TTC549 (cell line): ENCODE measurements around the gene PDE11A.
A peak's percentile ranks its signal among the peaks of the same experiment; 100 is the strongest.
"Not testable (repeated sequence)": the region's sequence is repeated elsewhere in the genome, so short reads cannot be mapped to it uniquely, and the experiment has no call there.

Experiments
- FAIRE-seq: peaks from 2 replicates; lab custom pipeline; 2012; peaks lifted over from hg19 to GRCh38; lab: Jason Lieb, UNC

The PDE11A gene

DNA sequence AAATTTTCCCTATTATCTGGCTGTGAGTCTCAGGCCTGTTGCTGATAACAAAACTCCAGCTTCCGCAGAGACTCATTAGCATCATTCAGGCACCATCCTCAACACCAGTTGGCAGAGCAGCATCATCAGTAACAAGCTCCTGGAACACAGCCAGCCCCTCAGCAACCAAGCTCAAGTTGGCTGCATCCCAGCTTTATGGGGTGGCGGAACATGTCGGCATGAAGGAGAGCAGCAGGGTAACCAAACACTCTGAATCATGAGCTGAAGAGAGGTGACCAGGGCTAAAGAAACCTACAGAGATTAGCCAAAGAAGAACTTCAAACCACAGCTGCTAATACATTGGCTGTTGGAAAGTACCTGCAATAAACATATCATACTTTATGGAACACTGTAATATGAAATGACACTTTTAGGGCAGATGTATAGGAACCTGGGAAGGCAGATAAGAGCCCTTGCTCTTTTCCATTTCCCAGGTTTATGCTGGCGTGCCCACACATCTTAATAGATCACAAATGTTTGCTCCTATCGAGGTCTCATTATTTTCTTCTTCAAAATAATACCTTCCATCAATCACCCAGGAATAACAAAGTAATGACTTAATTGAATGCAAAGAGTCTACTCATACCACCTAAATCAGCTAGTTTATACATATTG, 63.8 kb downstream of the PDE11A start:
- no peak for FAIRE-seq

DNA sequence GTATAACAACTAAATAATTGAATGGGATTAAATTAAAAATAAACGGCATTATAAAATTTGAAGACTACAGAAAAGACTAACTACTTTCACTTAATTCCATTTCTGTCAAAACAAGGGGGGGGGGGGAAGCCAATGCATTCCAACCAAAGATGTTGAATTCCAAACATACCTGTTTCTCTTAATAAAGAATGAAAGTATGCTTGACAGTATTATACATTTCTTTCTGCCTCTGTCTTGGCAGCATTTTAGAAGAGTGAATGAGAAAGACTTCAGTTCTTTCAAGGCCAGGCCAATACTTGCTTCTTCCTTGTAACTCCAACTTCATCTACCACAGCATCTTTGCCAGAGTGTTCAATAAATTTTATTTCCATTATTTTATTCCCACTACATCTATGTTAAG, 65.9 kb downstream of the PDE11A start:
- FAIRE-seq = no peak

DNA sequence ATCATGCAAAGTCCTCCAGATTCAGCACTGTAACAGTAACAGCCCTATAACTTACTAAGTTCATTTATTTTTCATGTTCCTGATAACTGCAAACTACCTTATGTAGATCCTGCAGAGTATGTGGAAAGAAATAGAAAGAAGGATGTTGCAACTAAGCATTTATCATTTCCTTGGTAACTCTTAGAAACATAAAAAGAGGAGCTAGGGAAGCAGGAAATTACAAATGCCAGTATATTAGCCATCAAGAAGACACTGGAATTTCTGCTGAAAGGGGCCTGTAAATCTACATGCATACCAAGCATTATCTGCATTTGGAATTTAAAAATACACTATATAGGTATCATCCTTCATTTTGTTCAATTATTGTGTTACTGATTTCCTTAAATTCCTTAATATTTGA, 66.8 kb downstream of the PDE11A start:
- no peak for FAIRE-seq

DNA sequence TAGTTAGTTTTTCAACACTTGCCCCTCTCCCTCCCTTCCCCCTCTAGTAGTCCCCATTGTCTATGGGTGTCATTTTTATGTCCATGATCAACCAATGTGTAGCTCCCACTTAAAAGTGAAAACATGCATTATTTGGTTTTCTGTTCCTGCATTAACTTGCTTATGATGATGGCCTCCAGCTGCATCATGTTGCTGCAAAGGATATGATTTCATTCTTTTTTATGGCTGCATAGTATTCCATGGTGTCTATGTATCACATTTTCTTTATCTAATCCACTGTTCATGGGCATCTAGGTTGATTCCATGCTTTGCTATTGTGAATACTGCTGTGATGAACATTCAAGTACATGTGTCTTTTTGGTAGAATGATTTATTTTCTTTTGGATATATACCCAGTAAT, 70.5 kb downstream of the PDE11A start:
- no peak for FAIRE-seq

DNA sequence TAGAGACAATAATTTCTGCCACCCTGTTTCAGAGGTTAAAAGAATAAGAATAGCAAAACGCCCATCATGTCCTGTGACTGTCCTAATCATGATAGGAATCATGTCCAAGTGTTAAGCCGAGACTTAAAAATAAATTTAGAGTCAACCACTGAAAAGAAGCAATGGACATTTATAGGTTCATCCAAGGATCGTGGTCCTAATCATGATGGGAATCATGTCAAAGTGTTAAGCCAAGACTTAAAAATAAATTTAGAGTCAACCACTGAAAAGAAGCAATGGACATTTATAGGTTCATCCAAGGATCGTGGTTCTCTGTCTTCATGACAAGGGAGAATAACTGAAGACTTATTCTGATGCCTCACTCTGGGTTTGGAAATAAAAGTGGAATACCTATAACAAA, 73.6 kb downstream of the PDE11A start:
- FAIRE-seq = no peak

DNA sequence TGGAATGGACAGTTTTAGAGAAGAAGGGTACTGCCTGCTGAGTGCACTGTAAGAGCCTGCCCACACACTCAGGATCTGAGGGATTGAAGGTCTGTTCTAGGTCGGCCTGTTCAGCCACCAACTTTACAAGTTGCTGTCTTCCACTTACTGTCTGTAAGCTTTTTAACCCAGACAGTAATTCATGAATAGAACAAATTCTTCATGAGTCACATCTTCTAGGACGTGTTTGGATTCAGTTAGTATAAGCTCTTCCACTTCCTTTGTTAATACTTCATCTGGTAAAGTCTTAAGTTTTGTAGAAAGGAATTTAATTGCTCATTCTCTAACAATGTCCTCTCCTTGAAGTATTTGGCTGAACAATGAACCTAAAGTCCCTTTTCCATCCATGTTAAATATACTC, 74.6 kb downstream of the PDE11A start:
- no peak for FAIRE-seq

DNA sequence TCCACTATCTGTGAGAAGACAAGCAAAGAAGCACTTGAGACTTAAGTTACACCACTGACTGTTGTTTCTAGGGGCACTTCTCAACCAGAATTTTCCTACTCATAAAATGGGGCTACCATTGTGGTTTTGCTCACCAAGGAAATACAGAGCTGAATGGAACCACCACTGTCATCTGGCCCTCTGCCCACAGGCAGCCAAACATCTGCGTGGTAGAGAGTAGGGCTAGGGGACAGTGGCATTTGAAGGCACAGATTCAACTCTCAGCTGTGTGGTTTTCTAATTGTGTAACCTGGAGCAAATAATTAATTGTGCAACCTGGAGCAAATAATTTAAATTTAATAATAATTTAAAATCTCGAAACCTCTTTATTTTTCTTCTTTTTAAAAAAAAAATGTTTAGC, 79.6 kb downstream of the PDE11A start:
- FAIRE-seq = no peak

DNA sequence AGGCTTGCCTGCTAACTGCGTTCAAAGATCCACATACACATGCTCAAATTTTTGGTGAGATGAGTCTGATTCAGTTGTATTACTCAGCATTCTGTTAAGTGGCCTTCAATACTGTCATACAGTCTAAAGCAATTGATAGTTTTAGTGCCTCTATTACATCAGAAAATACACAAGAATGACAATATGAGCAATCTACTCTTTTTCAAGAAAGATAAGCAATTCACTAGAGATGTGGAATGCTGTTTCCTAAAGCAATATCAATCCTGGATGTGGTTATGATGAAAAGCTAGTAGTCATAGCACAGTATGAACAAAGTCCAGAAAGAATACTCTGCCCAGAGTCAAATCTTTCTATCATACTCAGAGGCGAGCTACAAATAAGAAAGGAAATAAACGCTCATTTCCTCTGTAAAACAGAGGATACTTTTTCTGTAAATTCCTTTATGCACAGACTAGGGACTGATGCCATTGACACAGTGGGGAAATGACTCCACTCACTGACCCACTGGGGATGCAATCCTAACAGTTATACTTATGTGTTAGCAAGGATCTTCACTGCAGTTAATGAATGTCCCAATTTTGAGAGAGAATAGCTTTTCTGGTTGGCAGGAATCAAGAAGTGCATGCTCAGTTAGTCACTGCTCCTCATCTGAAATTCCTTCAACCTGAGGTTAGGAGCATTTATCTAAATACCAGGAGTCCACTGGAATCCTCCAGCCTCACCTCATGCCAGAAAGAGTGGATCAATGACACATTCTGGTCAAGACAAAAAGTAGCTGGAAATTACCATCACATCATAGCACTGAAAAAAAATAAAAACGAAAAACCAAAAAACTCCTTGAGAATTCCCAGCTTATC, 83.3 kb downstream of the PDE11A start:
- FAIRE-seq = no peak

DNA sequence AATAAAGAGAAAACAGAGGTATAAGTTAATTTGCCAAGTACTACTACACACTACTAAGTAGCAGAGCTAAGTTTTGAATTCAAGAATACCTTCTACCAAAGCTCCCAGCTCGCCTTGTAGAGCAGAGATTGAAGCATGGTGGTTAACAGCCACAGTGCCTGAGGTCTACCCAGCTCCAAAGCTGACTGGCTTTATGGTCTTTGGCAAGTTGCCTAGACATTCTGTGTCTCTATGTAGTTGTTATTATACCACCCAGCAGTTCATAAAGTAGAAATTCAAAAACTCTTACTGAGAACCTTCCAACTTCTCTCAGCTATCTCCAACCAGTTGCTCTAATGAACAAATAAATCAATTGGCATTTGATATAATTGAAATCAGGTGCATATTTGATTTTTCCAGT, 87.8 kb downstream of the PDE11A start:
- FAIRE-seq = no peak

DNA sequence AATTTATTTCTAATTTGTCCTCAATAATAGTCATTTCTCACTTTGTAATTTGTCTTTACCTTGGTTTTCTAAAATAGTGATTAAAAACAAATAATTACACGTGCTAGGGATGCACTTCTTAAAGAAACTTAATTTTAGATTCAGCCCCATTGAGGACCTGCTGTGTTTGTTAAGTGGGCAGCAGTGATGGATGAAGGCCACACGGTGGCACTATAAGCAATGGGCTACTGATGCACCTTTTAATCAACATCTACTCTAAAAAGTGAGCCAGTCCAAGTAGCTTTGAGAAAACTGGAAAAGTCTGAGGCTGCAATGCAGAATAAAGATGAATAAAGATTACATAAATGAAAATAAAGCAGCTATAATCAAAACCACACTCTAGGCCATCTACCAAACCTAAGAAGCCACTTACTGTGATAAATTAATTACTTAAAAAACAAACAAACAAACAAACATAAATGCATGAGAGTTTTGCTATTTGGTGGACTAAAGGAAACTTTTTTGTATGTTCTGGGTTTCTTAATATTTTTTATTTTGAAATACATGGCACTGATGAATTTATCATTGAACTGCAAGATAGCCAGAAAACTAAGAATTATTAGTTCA, 89.3 kb downstream of the PDE11A start:
- FAIRE-seq = peak; percentile 95

DNA sequence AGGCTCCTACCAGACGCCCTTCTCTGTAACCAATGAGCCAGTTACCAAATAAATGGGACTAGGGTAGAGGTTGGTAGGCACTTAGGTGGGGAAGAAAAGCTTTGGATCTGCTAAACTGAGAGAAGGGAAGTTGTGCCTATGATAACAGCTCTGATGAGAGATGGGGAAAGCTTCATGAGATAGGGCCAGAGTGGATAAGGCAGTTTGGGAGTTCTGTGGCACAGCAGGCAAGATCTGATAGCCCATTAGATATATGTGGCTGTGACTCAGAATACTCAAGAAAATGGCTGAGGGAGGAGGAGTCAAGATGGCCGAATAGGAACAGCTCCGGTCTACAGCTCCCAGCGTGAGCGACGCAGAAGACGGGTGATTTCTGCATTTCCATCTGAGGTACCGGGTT, 99.8 kb downstream of the PDE11A start:
- FAIRE-seq = no peak

DNA sequence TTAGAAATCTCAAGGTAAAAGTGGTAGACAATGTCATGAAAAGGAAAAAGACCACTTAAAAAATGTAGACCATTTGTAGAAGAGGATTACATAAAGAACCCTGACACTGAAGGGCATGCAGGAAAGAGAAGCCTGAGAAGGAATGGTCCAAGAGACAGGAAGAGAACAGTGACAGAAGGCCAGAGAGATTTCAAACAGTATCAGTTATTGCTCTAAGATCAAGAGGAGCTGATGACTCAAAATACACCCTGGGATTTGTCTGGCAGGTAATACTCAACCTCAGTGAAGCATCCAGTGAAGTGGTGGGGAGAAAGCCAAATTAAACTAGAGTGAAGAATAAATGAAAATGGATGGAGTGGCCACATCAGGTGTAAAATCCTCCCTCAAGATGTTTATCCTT, 100.5 kb downstream of the PDE11A start:
- FAIRE-seq = no peak

DNA sequence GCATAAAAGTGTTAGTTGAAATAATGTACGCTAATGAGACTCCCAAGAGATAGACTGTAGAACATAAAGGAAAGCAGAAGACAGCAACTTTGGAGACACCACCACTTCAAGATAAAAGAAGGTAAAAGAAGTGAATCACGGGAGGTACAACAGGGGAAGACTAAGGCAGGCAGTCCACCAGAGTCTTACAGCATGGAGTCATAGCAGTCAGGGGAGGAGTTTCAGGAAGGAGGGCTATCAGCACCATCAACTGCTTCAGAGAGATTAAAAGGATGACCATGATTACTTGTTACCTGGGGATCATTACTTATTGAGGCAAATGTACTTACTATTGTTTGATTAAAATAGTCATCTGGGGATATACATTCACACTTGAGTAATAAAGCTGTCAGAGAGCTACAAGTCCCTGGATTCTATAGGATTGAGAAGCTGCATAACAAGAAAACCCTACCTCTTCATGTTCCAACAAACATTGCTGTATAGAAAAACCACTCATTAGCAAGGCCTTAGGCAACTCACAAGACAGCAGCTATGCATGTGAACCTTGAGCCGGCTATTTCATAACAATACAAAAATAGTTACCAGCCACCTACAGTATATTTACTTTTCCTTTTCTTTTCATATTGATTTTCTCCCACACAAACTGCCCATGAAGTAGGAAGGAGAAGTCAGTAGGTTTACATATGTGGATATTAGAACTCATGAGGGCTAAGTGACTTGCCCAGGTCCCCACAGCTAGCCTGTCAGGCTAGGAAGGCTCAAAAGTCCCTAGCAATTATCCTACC, 101.7 kb downstream of the PDE11A start:
- no peak for FAIRE-seq

DNA sequence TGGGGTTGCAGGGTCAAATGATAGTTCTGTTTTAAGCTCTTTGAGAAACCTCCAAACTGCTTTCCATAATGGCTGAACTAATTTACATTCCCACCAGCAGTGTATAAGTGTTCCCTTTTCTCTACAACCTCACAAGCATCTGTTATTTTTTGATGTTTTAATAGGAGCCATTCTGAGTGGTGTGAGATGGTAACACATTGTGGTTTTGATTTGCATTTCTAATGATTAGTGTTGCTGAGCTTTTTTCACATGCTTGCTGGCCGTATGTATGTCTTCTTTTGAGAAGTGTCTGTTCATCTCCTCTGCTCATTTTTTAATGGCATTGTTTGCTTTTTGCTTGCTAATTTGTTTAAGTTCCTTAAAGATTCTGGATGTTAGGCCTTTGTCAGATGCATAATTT, 107.7 kb downstream of the PDE11A start:
- FAIRE-seq = no peak

DNA sequence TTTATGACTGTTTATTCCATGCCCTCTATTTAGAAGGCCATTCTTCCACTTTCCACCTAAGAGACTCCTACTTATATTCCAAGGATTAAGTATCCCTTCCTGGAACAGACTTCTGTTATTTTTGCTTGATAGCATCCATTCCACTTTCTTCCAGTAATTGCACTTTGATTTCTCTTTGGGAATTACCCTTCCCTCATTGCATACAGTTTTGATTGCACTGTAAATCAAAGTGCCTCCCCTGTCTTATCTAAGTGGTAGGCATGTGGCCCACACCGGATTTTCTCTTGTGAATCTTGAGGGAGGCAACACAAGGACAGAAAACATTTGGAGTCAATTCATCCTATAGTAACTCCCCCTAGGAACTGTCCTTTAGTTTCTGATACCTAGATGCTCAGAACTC, 120.4 kb downstream of the PDE11A start:
- FAIRE-seq = no peak

DNA sequence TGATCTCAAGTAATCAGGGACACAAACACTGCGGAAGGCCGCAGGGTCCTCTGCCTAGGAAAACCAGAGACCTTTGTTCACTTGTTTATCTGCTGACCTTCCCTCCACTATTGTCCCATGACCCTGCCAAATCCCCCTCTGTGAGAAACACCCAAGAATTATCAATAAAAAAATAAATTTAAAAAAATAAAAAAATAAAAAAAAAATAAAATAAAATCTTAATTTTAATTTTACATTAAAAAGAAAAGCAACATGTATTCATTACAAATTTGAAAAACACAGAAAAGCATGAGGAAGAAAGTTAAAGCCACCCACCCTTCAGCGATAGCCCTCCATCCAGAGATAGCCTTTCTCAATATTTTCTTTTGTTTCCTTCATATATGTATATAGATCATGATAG, 125.0 kb downstream of the PDE11A start:
- FAIRE-seq = not testable (repeated sequence)

DNA sequence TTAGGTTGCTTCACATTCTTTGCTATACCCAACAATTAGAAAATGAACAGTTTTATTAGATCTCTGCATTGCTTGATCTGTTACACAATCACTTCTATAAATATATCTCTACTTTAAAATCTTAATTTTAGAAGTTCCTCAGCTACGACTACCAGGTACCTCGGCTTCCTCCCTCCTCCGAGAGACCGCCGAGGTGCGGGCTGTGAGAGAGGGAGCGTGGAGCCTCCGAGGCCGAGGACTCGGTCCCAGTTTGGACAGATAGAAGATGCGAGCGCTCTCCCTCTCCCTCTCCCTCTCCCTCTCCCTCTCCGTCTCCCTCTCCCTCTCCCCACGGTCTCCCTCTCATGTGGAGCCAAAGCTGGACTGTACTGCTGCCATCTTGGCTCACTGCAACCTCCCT, 128.0 kb downstream of the PDE11A start:
- not testable (repeated sequence) for FAIRE-seq

DNA sequence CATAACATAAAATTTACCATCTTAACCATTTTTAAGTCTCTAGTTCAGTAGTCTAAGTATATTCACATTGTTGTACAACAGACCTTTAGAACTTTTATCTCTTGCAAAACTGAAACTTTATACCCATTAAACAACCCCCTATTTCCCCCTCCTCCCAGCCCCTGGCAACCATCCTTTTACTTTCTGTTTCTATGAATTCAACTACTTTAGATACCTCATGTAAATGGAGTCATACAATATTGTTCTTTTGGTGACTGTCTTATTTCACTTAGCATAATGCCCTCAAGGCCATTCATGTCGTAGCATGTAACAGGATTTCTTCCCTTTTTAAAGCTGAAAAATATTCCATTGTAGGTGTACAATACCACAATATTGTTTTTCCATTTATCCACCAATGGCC, 129.8 kb downstream of the PDE11A start:
- FAIRE-seq = no peak

DNA sequence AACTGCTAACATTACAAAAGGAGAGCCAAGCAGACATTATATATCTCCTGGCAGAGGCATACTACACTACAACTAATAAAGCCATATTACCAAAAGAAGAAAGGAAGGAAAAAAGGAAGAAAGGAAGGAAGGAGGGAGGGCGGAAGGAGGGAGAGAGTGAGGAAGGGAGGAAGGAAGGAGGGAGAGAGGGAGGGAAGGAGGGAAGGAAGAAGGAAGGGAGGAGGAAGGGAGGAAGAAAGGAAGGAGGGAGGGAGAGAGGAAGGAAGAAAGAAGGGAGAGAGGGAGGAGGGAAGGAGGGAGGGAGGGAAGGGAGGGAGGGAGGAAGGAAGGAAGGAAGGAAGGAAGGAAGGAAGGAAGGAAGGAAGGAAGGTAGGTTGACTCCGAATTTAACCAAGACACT, 133.4 kb downstream of the PDE11A start:
- FAIRE-seq = no peak

DNA sequence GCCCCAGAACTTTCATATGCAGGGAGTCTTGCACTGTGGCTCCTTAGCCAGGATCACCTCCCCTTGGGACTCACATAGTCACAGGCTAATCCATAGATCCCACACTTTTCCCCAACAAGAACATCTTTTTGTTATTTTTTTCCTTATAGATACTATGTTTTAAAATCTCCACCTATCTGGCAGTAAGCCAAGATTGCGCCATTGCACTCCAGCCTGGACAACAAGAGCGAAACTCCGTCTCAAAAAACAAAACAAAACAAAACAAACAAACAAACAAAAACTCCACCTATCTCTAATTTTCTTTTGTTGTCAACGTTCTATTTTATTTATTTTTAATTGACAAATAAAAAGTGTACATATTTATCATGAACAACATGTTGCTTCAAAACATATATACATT, 141.7 kb downstream of the PDE11A start:
- no peak for FAIRE-seq

DNA sequence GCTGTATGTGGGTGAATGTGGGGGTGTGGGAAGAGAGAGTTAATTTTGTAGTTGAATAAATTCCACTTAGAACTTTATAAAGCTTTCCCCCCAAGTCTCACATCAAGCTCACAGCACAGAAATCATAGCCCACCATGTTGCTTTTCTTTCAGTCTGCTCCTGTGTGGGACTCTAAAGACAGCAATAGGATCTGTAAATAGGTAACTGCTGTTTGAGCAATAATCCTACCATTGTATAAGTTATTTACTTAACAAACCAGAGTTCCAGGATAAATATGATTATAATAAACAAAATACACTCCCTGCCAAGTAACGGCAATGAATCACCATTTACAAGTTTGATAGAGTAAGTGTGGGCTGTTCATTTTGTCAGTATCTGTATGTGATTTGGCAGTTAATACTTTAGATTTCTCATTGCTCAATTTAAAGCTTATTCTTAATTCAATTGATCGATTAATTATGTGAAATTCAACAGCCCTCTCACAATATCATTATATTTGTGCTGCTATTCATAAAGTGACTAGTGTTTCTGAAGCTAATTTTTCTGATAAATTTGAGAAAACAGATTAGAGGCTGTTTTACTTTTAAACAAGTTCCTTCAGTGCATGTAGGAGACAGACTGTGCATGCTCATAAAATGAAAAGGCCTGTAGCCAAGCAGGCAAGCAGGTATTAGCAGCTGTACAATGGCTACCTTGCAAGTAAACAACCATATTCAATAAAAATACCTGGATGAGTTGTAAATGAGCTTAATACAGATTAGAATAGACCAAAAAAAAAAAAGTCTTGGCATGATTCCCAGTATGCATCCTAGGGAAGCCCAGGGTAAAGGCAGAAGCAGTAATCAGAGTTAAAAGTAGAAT, 142.7 kb downstream of the PDE11A start:
- no peak for FAIRE-seq

DNA sequence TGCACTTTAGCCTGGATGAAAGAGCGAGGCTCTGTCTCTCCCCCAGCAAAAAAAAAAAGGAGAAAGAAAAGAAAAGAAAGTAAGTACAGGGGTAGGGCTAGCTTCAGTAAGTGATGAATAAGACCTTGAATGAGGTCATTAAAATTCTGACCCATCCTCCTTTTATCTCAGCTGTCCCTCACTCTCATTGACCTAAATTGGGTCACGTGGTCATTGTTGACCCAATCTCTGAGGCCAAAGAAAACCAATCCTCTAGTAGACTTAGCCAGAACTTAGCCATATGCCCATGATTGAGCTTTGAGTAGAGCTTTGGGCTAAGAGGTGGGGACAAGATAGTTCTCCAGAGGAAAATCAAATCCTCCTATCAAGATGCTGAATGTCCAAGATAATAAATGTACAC, 149.3 kb downstream of the PDE11A start:
- FAIRE-seq = no peak
